A673 (cell line): Measurements from ENCODE around the gene CFAP157. TPM values are rescaled to one million over a fixed set of nuclear protein-coding genes. Genes with fewer than 3 reads are reported as not detected.

ENCODE experiments used
- BruUV-seq: library from RNA; stranded (reverse); fragments of 400-500 nt; replicated peaks from 2 replicates; lab custom pipeline; 2021; lab: Mats Ljungman, UMichigan
- CTCF ChIA-PET: fragments of 300-600 bp; sonication (Branson Sonifier 250); formaldehyde crosslinking; loops from one replicate; lab custom pipeline; 2022; ENCODE audit warnings: antibody characterized with exemption; lab: Charles Lee
- POLR2A ChIA-PET: fragments of 300-600 bp; sonication (Branson Sonifier 250); formaldehyde crosslinking; loops from one replicate; lab custom pipeline; 2022; ENCODE audit warnings: antibody characterized with exemption; ENCODE audit not compliant: low non-redundant PET; lab: Charles Lee
- DNase-seq: peaks from one replicate; pipeline ENCODE4 v3.0.0-alpha.2; 2015; ENCODE audit warnings: low spot score
- H3K27ac ChIP-seq: fragments of 200-600 bp; sonication (generic); 2 replicates; pipeline ENCODE4 v1.5.1; 2016; ENCODE audit warnings: mixed run types, low read depth, mild to moderate bottlenecking, mixed read lengths, antibody characterized with exemption, low read length; ENCODE audit not compliant: poor library complexity, severe bottlenecking
- H3K27me3 ChIP-seq: fragments of 200-600 bp; sonication (generic); replicated peaks from 2 replicates; pipeline ENCODE4 v1.6.1; 2017; ENCODE audit warnings: mixed run types, low read depth, mild to moderate bottlenecking, mixed read lengths, antibody characterized with exemption, low read length; ENCODE audit not compliant: insufficient read depth, poor library complexity
- H3K36me3 ChIP-seq: fragments of 200-600 bp; sonication (generic); 2 replicates; pipeline ENCODE4 v1.6.1; 2016; ENCODE audit warnings: mixed run types, mild to moderate bottlenecking, mixed read lengths, antibody characterized with exemption, low read length; ENCODE audit not compliant: insufficient read depth, poor library complexity, severe bottlenecking
- H3K4me1 ChIP-seq: fragments of 200-600 bp; sonication (generic); 2 replicates; pipeline ENCODE4 v1.6.1; 2017; ENCODE audit warnings: mixed run types, mild to moderate bottlenecking, mixed read lengths, antibody characterized with exemption, low read length; ENCODE audit not compliant: insufficient read depth, poor library complexity, severe bottlenecking
- H3K4me3 ChIP-seq: fragments of 200-600 bp; sonication (generic); 2 replicates; pipeline ENCODE4 v1.5.1; 2016; ENCODE audit warnings: low read depth, mixed run types, mild to moderate bottlenecking, mixed read lengths, low read length; ENCODE audit not compliant: poor library complexity, severe bottlenecking
- H3K9me3 ChIP-seq: fragments of 200-600 bp; sonication (generic); 2 replicates; pipeline ENCODE4 v1.6.1; 2016; ENCODE audit warnings: mixed run types, low read depth, mild to moderate bottlenecking, mixed read lengths, antibody characterized with exemption, low read length; ENCODE audit not compliant: poor library complexity, severe bottlenecking
- CTCF ChIP-seq: fragments of 300-800, 200-600 bp; sonication (generic); conservative IDR thresholded peaks from 2 replicates; pipeline ENCODE4 v1.5.1; 2017; ENCODE audit warnings: low read depth, mild to moderate bottlenecking, antibody characterized with exemption, low read length, moderate library complexity, mixed read lengths
- EZH2 ChIP-seq: fragments of 200-600 bp; sonication (generic); IDR thresholded peaks from 2 replicates; pipeline ENCODE4 v1.6.1; 2017; ENCODE audit warnings: borderline replicate concordance, low read depth, mild to moderate bottlenecking, mixed read lengths, antibody characterized with exemption, low read length; ENCODE audit not compliant: poor library complexity, severe bottlenecking
- intact Hi-C: fragments of 100-400 bp; cut with micrococcal nuclease; formaldehyde crosslinking; loops from one replicate; pipeline ENCODE4 v1.10.0; 2022; ENCODE audit not compliant: unreplicated experiment
- total RNA-seq: library from RNA; stranded (reverse); gene quantifications from 2 replicates; pipeline ENCODE4 v1.2.3, GENCODE V29; 2021

The CFAP157 gene
- total RNA-seq, 1 experiment from 2014 or later: not detected

GRCh38 chr9:127765418-127765817, 58.6 kb downstream of the CFAP157 start:
- no peak overlapping the region for H3K4me3 ChIP-seq
- no peaks in the 10 kb centered on the region for H3K9me3 ChIP-seq
- no peak for DNase-seq
- no peaks in the 10 kb centered on the region for H3K4me1 ChIP-seq
- no peak overlapping the region for H3K27ac ChIP-seq
- H3K27me3 ChIP-seq: no peaks in the 10 kb centered on the region
- H3K36me3 ChIP-seq: no peaks in the 10 kb centered on the region
- intact Hi-C loops: no loop called here
- BruUV-seq: no TSS peak
- TF ChIP-seq CTCF (no peak), EZH2 (no peak)
- ChIA-PET POLR2A (no interaction called here), CTCF (interaction anchor here (0.7 kb wide), 1 partner anchor 136 kb away, joined by 3 read pairs; no protein-coding TSS in a partner anchor)

Other genes starting within 250 kb of the CFAP157 start
- gene STXBP1, start 94.7 kb upstream of the CFAP157 start, total RNA-seq: 10.9 and 12.6 TPM in 2 replicates
- 9.3 and 10.7 TPM in 2 replicates for gene PTRH1, start 8.7 kb downstream of the CFAP157 start, total RNA-seq
- not detected in 2 replicates for gene TTC16, start 9.1 kb downstream of the CFAP157 start, total RNA-seq
- gene TOR2A, start 28.3 kb downstream of the CFAP157 start, total RNA-seq: 9.1 and 9.2 TPM in 2 replicates
- gene SH2D3C, start 71.7 kb downstream of the CFAP157 start, total RNA-seq: not detected in 2 replicates
- gene CDK9, start 79.0 kb downstream of the CFAP157 start, total RNA-seq: 68.0 and 77.7 TPM in 2 replicates
- gene FPGS, start 95.9 kb downstream of the CFAP157 start, total RNA-seq: 74.9 and 78.2 TPM in 2 replicates
- gene ENG, start 147.7 kb downstream of the CFAP157 start, total RNA-seq: 29.9 and 31.1 TPM in 2 replicates
- 35.8 and 52.9 TPM in 2 replicates for gene AK1, start 170.7 kb downstream of the CFAP157 start, total RNA-seq
- gene ST6GALNAC6, start 192.6 kb downstream of the CFAP157 start, total RNA-seq: 34.7 and 40.4 TPM in 2 replicates
- gene ST6GALNAC4, start 210.1 kb downstream of the CFAP157 start, total RNA-seq: 11.8 and 15.8 TPM in 2 replicates
- gene PIP5KL1, start 223.8 kb downstream of the CFAP157 start, total RNA-seq: 2.6 and 3.9 TPM in 2 replicates
- gene DPM2, start 230.9 kb downstream of the CFAP157 start, total RNA-seq: 51.5 and 52.9 TPM in 2 replicates